ENCODE data around the gene ITPRIP. TPM values are rescaled to one million over a fixed set of nuclear protein-coding genes. Genes with fewer than 3 reads are reported as not detected.
A peak's percentile ranks its signal among the peaks of the same experiment; 100 is the strongest.

The ITPRIP gene
- total RNA-seq, 4 donors from 2014 or later: 77.8 to 182 (median 141) TPM

- TF ChIP-seq POLR2A (IDR thresholded peaks at IDR 0.05) (no peak), CTCF (IDR thresholded peaks at IDR 0.05) (no peak)
- intact Hi-C loops (cut with DNase I; ENCODE audit: low total_unique reads): no loop called here
- peak in 1 of 2 donors; percentile 86 for DNase-seq (ENCODE audit: low spot score in 2 of 2)
- H3K4me3 ChIP-seq (ENCODE audit: low read depth, poor library complexity, severe bottlenecking): no peak overlapping the region
- WGBS, 2 donors: 52 to 65% methylated on average over 7 of the region's 7 CpGs
Observed at GRCh38 chr10:104317726-104318299, 20.5 kb downstream of the ITPRIP start.

GRCh38 chr10:104317269-104317710 is 21.0 kb downstream of the ITPRIP start:
- no peak for DNase-seq (ENCODE audit: low spot score in 2 of 2)
- 14 to 29% methylated on average over 6 of the region's 6 CpGs for WGBS, 2 donors
- no peak overlapping the region for H3K4me3 ChIP-seq (ENCODE audit: low read depth, poor library complexity, severe bottlenecking)
- intact Hi-C loops (cut with DNase I; ENCODE audit: low total_unique reads): no loop called here
- TF ChIP-seq CTCF (IDR thresholded peaks at IDR 0.05) (no peak), POLR2A (IDR thresholded peaks at IDR 0.05) (no peak)

- TF ChIP-seq POLR2A (IDR thresholded peaks at IDR 0.05): no peak
- TF ChIP-seq CTCF (IDR thresholded peaks at IDR 0.05): no peak
- DNase-seq (ENCODE audit: low spot score in 2 of 2): no peak
- no peak overlapping the region for H3K4me3 ChIP-seq (ENCODE audit: low read depth, poor library complexity, severe bottlenecking)
- WGBS, 2 donors: 78 to 85% methylated on average over 9 of the region's 9 CpGs
- intact Hi-C loops (cut with DNase I; ENCODE audit: low total_unique reads): no loop called here
Observed at GRCh38 chr10:104316321-104317099, 21.8 kb downstream of the ITPRIP start.

GRCh38 chr10:104315486-104315921 is 22.8 kb downstream of the ITPRIP start:
- no peak overlapping the region for H3K4me3 ChIP-seq (ENCODE audit: low read depth, poor library complexity, severe bottlenecking)
- WGBS, 2 donors: 95 to 96% methylated on average over 14 to 21 of the region's 22 CpGs
- DNase-seq (ENCODE audit: low spot score in 2 of 2): peak in 1 of 2 donors; percentile 84
- no peak for TF ChIP-seq CTCF (IDR thresholded peaks at IDR 0.05)
- no peak for TF ChIP-seq POLR2A (IDR thresholded peaks at IDR 0.05)
- intact Hi-C loops (cut with DNase I; ENCODE audit: low total_unique reads): no loop called here

- DNase-seq (ENCODE audit: low spot score in 2 of 2): peak in 1 of 2 donors; percentile 80
- H3K4me3 ChIP-seq (ENCODE audit: low read depth, poor library complexity, severe bottlenecking): no peak overlapping the region
- WGBS, 2 donors: 90 to 93% methylated on average over 31 to 41 of the region's 43 CpGs
- intact Hi-C loops (cut with DNase I; ENCODE audit: low total_unique reads): no loop called here
- TF ChIP-seq POLR2A (IDR thresholded peaks at IDR 0.05) (no peak), CTCF (IDR thresholded peaks at IDR 0.05) (no peak)
Observed at GRCh38 chr10:104314591-104315485, 23.4 kb downstream of the ITPRIP start.

Measured in lower leg skin (tissue), 4 donors.